HS-5 (cell line): ENCODE data around the gene KDM6B.

Source experiments
- DNase-seq: peaks from one replicate; pipeline ENCODE4 v3.0.0-alpha.2; 2012; ENCODE audit warnings: low read depth

KDM6B gene

GRCh38 chr17:7833795-7834541, at the start of gene KDM6B:
KDM6B (plus strand) TSS chr17:7834217; CDS start chr17:7845555, 11,338 bp downstream.
- peak; percentile 76 for DNase-seq

- DNase-seq = no peak
Observed at GRCh38 chr17:7786866-7787265, 47.2 kb upstream of the KDM6B start.

- DNase-seq = no peak
Observed at GRCh38 chr17:7789131-7789530, 44.9 kb upstream of the KDM6B start.

- no peak for DNase-seq
Observed at GRCh38 chr17:7790150-7790549, 43.9 kb upstream of the KDM6B start.

GRCh38 chr17:7792611-7793010, 41.4 kb upstream of the KDM6B start:
- no peak for DNase-seq

GRCh38 chr17:7794075-7794663, 39.8 kb upstream of the KDM6B start:
- DNase-seq = no peak

GRCh38 chr17:7797976-7798375, 36.0 kb upstream of the KDM6B start:
- DNase-seq = no peak

GRCh38 chr17:7798839-7799238, 35.2 kb upstream of the KDM6B start:
- no peak for DNase-seq

GRCh38 chr17:7803981-7804380, 30.0 kb upstream of the KDM6B start:
- no peak for DNase-seq

- DNase-seq = no peak
Observed at GRCh38 chr17:7806587-7806986, 27.4 kb upstream of the KDM6B start.

- no peak for DNase-seq
Observed at GRCh38 chr17:7807206-7807605, 26.8 kb upstream of the KDM6B start.

GRCh38 chr17:7809086-7809790, 24.8 kb upstream of the KDM6B start:
- DNase-seq = no peak

GRCh38 chr17:7809791-7810343, 24.1 kb upstream of the KDM6B start:
- DNase-seq = peak; percentile 28

GRCh38 chr17:7811251-7811650, 22.8 kb upstream of the KDM6B start:
- no peak for DNase-seq

- no peak for DNase-seq
Observed at GRCh38 chr17:7814969-7815368, 19.0 kb upstream of the KDM6B start.

- no peak for DNase-seq
Observed at GRCh38 chr17:7816926-7817642, 16.9 kb upstream of the KDM6B start.

GRCh38 chr17:7817643-7817964, 16.4 kb upstream of the KDM6B start:
- DNase-seq = no peak

- DNase-seq = no peak
Observed at GRCh38 chr17:7818026-7818425, 16.0 kb upstream of the KDM6B start.

GRCh38 chr17:7818746-7819645, 15.0 kb upstream of the KDM6B start:
- DNase-seq = no peak

GRCh38 chr17:7820231-7820630, 13.8 kb upstream of the KDM6B start:
- DNase-seq = no peak

- DNase-seq = no peak
Observed at GRCh38 chr17:7822126-7822525, 11.9 kb upstream of the KDM6B start.
